B cell (primary cell): ENCODE measurements around the gene CBX5. TPM values are rescaled to one million over a fixed set of nuclear protein-coding genes. Genes with fewer than 3 reads are reported as not detected.

Experiments
- ATAC-seq: fragments of 200-7000 bp; cut with Tn5 transposase; one replicate; pipeline ENCODE4 v1.10.0; 2021; ENCODE audit warnings: low read depth, mild to moderate bottlenecking, moderate number of reproducible peaks, moderate library complexity
- CTCF ChIA-PET: fragments of 350-600 bp; sonication (Branson Sonifier 250); formaldehyde crosslinking; loops from one replicate; lab custom pipeline; 2021; ENCODE audit warnings: antibody characterized with exemption, inconsistent platforms; lab: Charles Lee
- POLR2A ChIA-PET: fragments of 350-600 bp; sonication (Branson Sonifier 250); formaldehyde crosslinking; loops from one replicate; lab custom pipeline; 2021; ENCODE audit warnings: antibody characterized with exemption; lab: Charles Lee
- DNase-seq: peaks from one replicate; pipeline ENCODE4 v3.0.0; 2013
- H2AFZ ChIP-seq: 2 replicates; pipeline ENCODE4 v1.6.1; 2012; ENCODE audit warnings: mild to moderate bottlenecking, low read depth, low read length; ENCODE audit not compliant: insufficient read depth, poor library complexity, severe bottlenecking
- H3K27ac ChIP-seq, 2 donors: 1 replicate in 1 of 2; 2 replicates in 1 of 2; pipeline ENCODE4 v1.5.1; 2012 to 2013; ENCODE audit warnings: low read length in 2 of 2, mild to moderate bottlenecking in 2 of 2, moderate library complexity in 1 of 2
- H3K27me3 ChIP-seq, 4 experiments: fragments of 200-600 bp in 1 of 4; sonication (generic) in 1 of 4; replicated peaks in 1 of 4; 1 replicate in 2 of 4; 2 replicates in 2 of 4; pipeline versions ENCODE4 v1.6.1 to v1.7.0; 2013 to 2016; ENCODE audit warnings: low read length in 3 of 4, mild to moderate bottlenecking in 2 of 4, mixed read lengths in 1 of 4, moderate library complexity in 1 of 4; ENCODE audit not compliant: insufficient read depth in 4 of 4, control insufficient read depth in 3 of 4; ENCODE audit errors: control extremely low read depth in 1 of 4
- H3K36me3 ChIP-seq, 2 experiments: replicated peaks in 1 of 2; 1 replicate in 1 of 2; 2 replicates in 1 of 2; pipeline versions ENCODE4 v1.6.1 to v1.7.1; 2013; ENCODE audit warnings: low read length in 1 of 2; ENCODE audit not compliant: insufficient read depth in 2 of 2, control insufficient read depth in 1 of 2; ENCODE audit errors: control extremely low read depth in 1 of 2, extremely low read depth in 1 of 2
- H3K4me1 ChIP-seq, 2 donors: fragments of 200-600 bp in 1 of 2; sonication (generic) in 1 of 2; 1 replicate in 1 of 2; 2 replicates in 1 of 2; pipeline versions ENCODE4 v1.5.1 to v1.6.1; 2013 to 2017; ENCODE audit warnings: low read length in 2 of 2; ENCODE audit not compliant: control insufficient read depth in 2 of 2, insufficient read depth in 2 of 2
- H3K4me2 ChIP-seq: replicated peaks from 2 replicates; pipeline ENCODE3; 2012; ENCODE audit warnings: mild to moderate bottlenecking, low read depth, low read length; ENCODE audit not compliant: poor library complexity, severe bottlenecking
- H3K4me3 ChIP-seq, 5 experiments: fragments of 200-600 bp in 1 of 5; sonication (generic) in 1 of 5; 1 replicate in 3 of 5; 2 replicates in 2 of 5; pipeline versions ENCODE4 v1.5.1 to v1.7.0; 2011 to 2016; ENCODE audit warnings: low read length in 4 of 5, mild to moderate bottlenecking in 4 of 5, low read depth in 2 of 5, control low read depth in 1 of 5, moderate library complexity in 1 of 5; ENCODE audit not compliant: insufficient read depth in 1 of 5; ENCODE audit errors: control extremely low read depth in 1 of 5, extremely low read depth in 1 of 5
- H3K79me2 ChIP-seq: fragments of 200-600 bp; sonication (generic); one replicate; pipeline ENCODE4 v1.6.0; 2016; ENCODE audit warnings: low read length; ENCODE audit not compliant: control insufficient read depth, insufficient read depth
- H3K9ac ChIP-seq: fragments of 200-600 bp; sonication (generic); 2 replicates; pipeline ENCODE4 v1.6.1; 2017; ENCODE audit warnings: mild to moderate bottlenecking, low read length, moderate library complexity
- H3K9me3 ChIP-seq, 3 donors: one replicate each; pipeline versions ENCODE4 v1.6.1 to v1.7.1; 2013; ENCODE audit warnings: low read length in 2 of 3; ENCODE audit not compliant: control insufficient read depth in 2 of 3, insufficient read depth in 1 of 3; ENCODE audit errors: control extremely low read depth in 1 of 3
- H4K20me1 ChIP-seq: 2 replicates; pipeline ENCODE4 v1.6.0; 2012; ENCODE audit warnings: mild to moderate bottlenecking, low read length; ENCODE audit not compliant: insufficient read depth, control insufficient read depth, poor library complexity, severe bottlenecking
- H3K27ac Mint-ChIP-seq: one replicate; pipeline ENCODE4 v1.8.0; 2021; ENCODE audit warnings: mixed read lengths
- H3K27me3 Mint-ChIP-seq: one replicate; pipeline ENCODE4 v1.8.0; 2021; ENCODE audit warnings: mixed read lengths
- H3K4me1 Mint-ChIP-seq: one replicate; pipeline ENCODE4 v1.8.0; 2021; ENCODE audit warnings: mixed read lengths
- H3K4me3 Mint-ChIP-seq: one replicate; pipeline ENCODE4 v1.8.0; 2021; ENCODE audit warnings: mixed read lengths
- H3K9me3 Mint-ChIP-seq: one replicate; pipeline ENCODE4 v1.8.0; 2022; ENCODE audit warnings: mixed read lengths; ENCODE audit not compliant: insufficient read depth
- EZH2 ChIP-seq: IDR thresholded peaks from 2 replicates; pipeline ENCODE4 v1.6.1; 2012; ENCODE audit warnings: borderline replicate concordance, low read depth, mild to moderate bottlenecking, moderate library complexity, low read length; ENCODE audit not compliant: insufficient read depth, poor library complexity, severe bottlenecking
- WGBS: methylation state at CpG from one replicate; pipeline ENCODE4 v1.1.5; 2013; ENCODE audit warnings: missing lambda C conversion rate; ENCODE audit not compliant: insufficient coverage; 5-methylcytosine and 5-hydroxymethylcytosine counted together
- intact Hi-C: fragments of 100-400 bp; cut with micrococcal nuclease; formaldehyde crosslinking; loops from one replicate; pipeline ENCODE4 v1.10.0; 2022
- polyA plus RNA-seq: library from polyadenylated mRNA; depleted of rRNA; stranded (reverse); fragments of >200 nt; gene quantifications from 2 replicates; pipeline ENCODE4 v1.2.3, GENCODE V29; 2012
- total RNA-seq, 2 donors: library from RNA; stranded (reverse); fragments of 120-200 nt in 1 of 2; gene quantifications; 1 replicate in 1 of 2; 2 replicates in 1 of 2; pipeline versions ENCODE4 v1.2.3 to v1.2.4, GENCODE V29; 2013 to 2022
- TF ChIP-seq, protein P1 (sequence below): fragments of 200-600 bp; IDR thresholded peaks from one replicate; pipeline ENCODE4 v1.8.0; 2022; ENCODE audit warnings: antibody characterized with exemption, mild to moderate bottlenecking

The CBX5 gene
- total and polyA plus RNA-seq, 2 donors (not counting 1 experiment from before 2014, with no cell fraction given): 10.5 to 66.2 TPM

DNA sequence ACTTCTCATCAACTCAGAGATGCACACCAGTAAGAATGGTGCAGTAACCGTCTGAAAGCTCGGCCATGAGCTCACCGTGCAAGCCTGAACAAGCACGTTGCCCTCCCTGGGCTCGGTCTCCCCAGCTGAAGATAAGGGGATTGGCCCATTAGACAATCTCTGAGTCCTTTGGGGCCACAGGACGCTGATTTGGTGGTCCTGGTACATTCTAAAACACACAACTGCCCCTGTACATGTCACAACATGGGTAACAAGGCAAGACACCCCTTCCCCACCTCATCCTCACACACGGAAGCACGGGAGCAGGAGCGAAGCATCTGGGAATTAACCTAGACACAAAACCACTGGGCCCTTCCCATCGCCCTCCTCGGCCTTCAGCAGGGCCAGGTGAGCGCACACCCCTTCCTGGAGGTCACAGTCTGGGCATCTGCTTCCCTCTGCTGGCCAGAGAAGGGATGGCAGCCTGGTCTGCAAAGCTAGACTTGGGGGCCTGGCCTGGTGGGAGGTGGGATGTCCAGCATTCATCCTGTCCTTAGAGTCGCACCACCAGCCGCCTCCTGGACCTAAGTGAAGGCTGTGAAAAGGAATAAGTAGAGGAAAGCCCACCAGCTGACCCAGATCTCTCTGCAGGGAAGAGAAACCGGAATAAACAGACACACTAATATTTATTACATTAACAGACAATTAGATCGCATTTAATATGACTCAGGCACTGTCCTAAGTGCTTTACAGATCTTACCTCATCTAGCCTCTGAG lies 72.2 kb downstream of the CBX5 start:
- peak overlapping the region; percentile 34 for H3K4me2 ChIP-seq
- no peak overlapping the region for H3K4me3 ChIP-seq
- no peak overlapping the region for H3K4me3 Mint-ChIP-seq
- peak; percentile 82 for DNase-seq
- peaks cover 0 to 2% (median 0%) of the 10 kb centered on the region in 3 donors for H3K9me3 ChIP-seq
- ATAC-seq: peak; percentile 99
- TF ChIP-seq, protein P1, sequence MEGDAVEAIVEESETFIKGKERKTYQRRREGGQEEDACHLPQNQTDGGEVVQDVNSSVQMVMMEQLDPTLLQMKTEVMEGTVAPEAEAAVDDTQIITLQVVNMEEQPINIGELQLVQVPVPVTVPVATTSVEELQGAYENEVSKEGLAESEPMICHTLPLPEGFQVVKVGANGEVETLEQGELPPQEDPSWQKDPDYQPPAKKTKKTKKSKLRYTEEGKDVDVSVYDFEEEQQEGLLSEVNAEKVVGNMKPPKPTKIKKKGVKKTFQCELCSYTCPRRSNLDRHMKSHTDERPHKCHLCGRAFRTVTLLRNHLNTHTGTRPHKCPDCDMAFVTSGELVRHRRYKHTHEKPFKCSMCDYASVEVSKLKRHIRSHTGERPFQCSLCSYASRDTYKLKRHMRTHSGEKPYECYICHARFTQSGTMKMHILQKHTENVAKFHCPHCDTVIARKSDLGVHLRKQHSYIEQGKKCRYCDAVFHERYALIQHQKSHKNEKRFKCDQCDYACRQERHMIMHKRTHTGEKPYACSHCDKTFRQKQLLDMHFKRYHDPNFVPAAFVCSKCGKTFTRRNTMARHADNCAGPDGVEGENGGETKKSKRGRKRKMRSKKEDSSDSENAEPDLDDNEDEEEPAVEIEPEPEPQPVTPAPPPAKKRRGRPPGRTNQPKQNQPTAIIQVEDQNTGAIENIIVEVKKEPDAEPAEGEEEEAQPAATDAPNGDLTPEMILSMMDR: peak; percentile 95
- TF ChIP-seq EZH2: no peak
- peaks cover 44% of the 10 kb centered on the region for H3K27me3 Mint-ChIP-seq
- no peaks in the 10 kb centered on the region for H3K79me2 ChIP-seq
- no peak overlapping the region for H2AFZ ChIP-seq
- intact Hi-C loops: loop anchor here (1.0 to 5.0 kb wide), 5 partner anchors 19 to 505 kb away; partner anchors contain the start of gene SMUG1
- H4K20me1 ChIP-seq: no peaks in the 10 kb centered on the region
- H3K9ac ChIP-seq: no peak overlapping the region
- peaks cover 0 to 71% (median 6%) of the 10 kb centered on the region in 4 experiments for H3K27me3 ChIP-seq
- peaks cover 4% of the 10 kb centered on the region for H3K4me1 Mint-ChIP-seq
- H3K27ac ChIP-seq: no peak overlapping the region
- H3K27ac Mint-ChIP-seq: peak overlapping the region; percentile 67
- WGBS: 26% methylated on average over 14 of the region's 16 CpGs
- H3K4me1 ChIP-seq: peaks cover 0 to 4% of the 10 kb centered on the region in 2 donors
- CTCF ChIA-PET: interaction anchor here (0.6 to 7.9 kb wide), 42 partner anchors 8 to 577 kb away, joined by 3 to 159 read pairs (median 4); partner anchors contain the start of genes HOXC4, HOXC5, HOXC8 and HOXC9
- H3K36me3 ChIP-seq: no peaks in the 10 kb centered on the region
- no peaks in the 10 kb centered on the region for H3K9me3 Mint-ChIP-seq
- POLR2A ChIA-PET: interaction anchor here (0.7 kb wide), 2 partner anchors 175 to 201 kb away, joined by 3 to 4 read pairs; partner anchors contain the start of gene HOXC5
